Measurements from ENCODE around the gene USP6.

GRCh38 chr17:5120036-5120435 lies 4.2 kb downstream of the USP6 start:
- TF ChIP-seq MTA3 (IDR thresholded peaks at IDR 0.05; ENCODE audit: borderline replicate concordance, low read length) (no peak), POLR2AphosphoS5 (IDR thresholded peaks at IDR 0.05; ENCODE audit: low read length) (no peak), CTCF (IDR thresholded peaks at IDR 0.05 in 2 of 3, conservative IDR thresholded peaks at IDR 0.05 in 1 of 3; ENCODE audit: control insufficient read depth in 2 of 3, extremely low read depth in 1 of 3, insufficient read depth in 1 of 3, low read depth in 3 of 3, low read length in 3 of 3) (no peak), CUX1 (IDR thresholded peaks at IDR 0.05; ENCODE audit: insufficient replicate concordance, low read depth, low read length) (no peak), ZSCAN29 (IDR thresholded peaks at IDR 0.05) (no peak), NKRF (conservative IDR thresholded peaks at IDR 0.05) (no peak), POU2F2 (IDR thresholded peaks at IDR 0.05; ENCODE audit: borderline replicate concordance, low read depth, low read length) (no peak), BMI1 (IDR thresholded peaks at IDR 0.05; ENCODE audit: borderline replicate concordance) (no peak), MAX (IDR thresholded peaks at IDR 0.05; ENCODE audit: low read depth, low read length) (no peak), ATF2 (IDR thresholded peaks at IDR 0.05; ENCODE audit: low read length) (no peak)

All from GM12878 (cell line).